MM.1S (cell line): ENCODE measurements around the gene TNIK.

Source experiments
- DNase-seq: peaks from one replicate; pipeline ENCODE4 v3.0.0-alpha.2; 2015
- H2AFZ ChIP-seq: fragments of 300-600 bp; sonication (generic); 2 replicates; pipeline ENCODE4 v1.6.0; 2016; ENCODE audit warnings: antibody characterized with exemption, low read length
- H3F3A ChIP-seq: fragments of 300-600 bp; sonication (generic); 2 replicates; pipeline ENCODE4 v1.6.1; 2016; ENCODE audit warnings: mild to moderate bottlenecking, antibody characterized with exemption, low read length, moderate library complexity, mixed read lengths; ENCODE audit not compliant: insufficient read depth
- H3K27ac ChIP-seq: fragments of 300-600 bp; sonication (generic); 2 replicates; pipeline ENCODE4 v1.5.1; 2016; ENCODE audit warnings: mild to moderate bottlenecking, low read length
- H3K27me3 ChIP-seq: fragments of 300-600 bp; sonication (generic); replicated peaks from 2 replicates; pipeline ENCODE4 v1.6.0; 2016; ENCODE audit warnings: low read length; ENCODE audit not compliant: insufficient read depth
- H3K36me3 ChIP-seq: fragments of 300-600 bp; sonication (generic); replicated peaks from 2 replicates; pipeline ENCODE4 v1.6.1; 2016; ENCODE audit warnings: mild to moderate bottlenecking, low read length, mixed read lengths; ENCODE audit not compliant: insufficient read depth
- H3K4me1 ChIP-seq: fragments of 300-600 bp; sonication (generic); 2 replicates; pipeline ENCODE4 v1.6.1; 2016; ENCODE audit warnings: low read length, mixed read lengths
- H3K4me2 ChIP-seq: fragments of 300-600 bp; sonication (generic); 2 replicates; pipeline ENCODE4 v1.6.0; 2016; ENCODE audit warnings: low read depth, low read length
- H3K4me3 ChIP-seq: fragments of 300-600 bp; sonication (generic); 2 replicates; pipeline ENCODE4 v1.5.1; 2016; ENCODE audit warnings: low read length, mixed read lengths
- H3K79me2 ChIP-seq: fragments of 300-600 bp; sonication (generic); 2 replicates; pipeline ENCODE4 v1.6.1; 2016; ENCODE audit warnings: mixed run types, low read length, mixed read lengths
- H3K9ac ChIP-seq: fragments of 300-600 bp; sonication (generic); 2 replicates; pipeline ENCODE4 v1.6.1; 2016; ENCODE audit warnings: low read length, mixed read lengths
- H3K9me2 ChIP-seq: fragments of 300-600 bp; sonication (generic); replicated peaks from 2 replicates; pipeline ENCODE4 v1.6.1; 2016; ENCODE audit warnings: mild to moderate bottlenecking, low read length, mixed read lengths; ENCODE audit not compliant: insufficient read depth
- H3K9me3 ChIP-seq: fragments of 300-600 bp; sonication (generic); replicated peaks from 2 replicates; pipeline ENCODE4 v1.6.1; 2016; ENCODE audit warnings: mild to moderate bottlenecking, low read length, mixed read lengths; ENCODE audit not compliant: insufficient read depth
- H4K20me1 ChIP-seq: fragments of 300-600 bp; sonication (generic); 2 replicates; pipeline ENCODE4 v1.6.1; 2016; ENCODE audit warnings: mild to moderate bottlenecking, low read length, moderate library complexity, mixed read lengths; ENCODE audit not compliant: insufficient read depth
- EZH2 ChIP-seq: fragments of 300-600 bp; sonication (generic); optimal IDR thresholded peaks from 2 replicates; pipeline ENCODE3; 2017; ENCODE audit warnings: low read depth, mild to moderate bottlenecking, antibody characterized with exemption, low read length, mixed read lengths
- EZH2phosphoT487 ChIP-seq: fragments of 300-600 bp; sonication (generic); IDR thresholded peaks from 2 replicates; pipeline ENCODE4 v1.6.1; 2018; ENCODE audit warnings: antibody characterized with exemption, low read length
- TF ChIP-seq, protein P1 (sequence below): fragments of 300-600 bp; sonication (generic); IDR thresholded peaks from 2 replicates; pipeline ENCODE4 v1.5.1; 2016; ENCODE audit warnings: antibody characterized with exemption, low read length, mixed read lengths

The TNIK gene

DNA sequence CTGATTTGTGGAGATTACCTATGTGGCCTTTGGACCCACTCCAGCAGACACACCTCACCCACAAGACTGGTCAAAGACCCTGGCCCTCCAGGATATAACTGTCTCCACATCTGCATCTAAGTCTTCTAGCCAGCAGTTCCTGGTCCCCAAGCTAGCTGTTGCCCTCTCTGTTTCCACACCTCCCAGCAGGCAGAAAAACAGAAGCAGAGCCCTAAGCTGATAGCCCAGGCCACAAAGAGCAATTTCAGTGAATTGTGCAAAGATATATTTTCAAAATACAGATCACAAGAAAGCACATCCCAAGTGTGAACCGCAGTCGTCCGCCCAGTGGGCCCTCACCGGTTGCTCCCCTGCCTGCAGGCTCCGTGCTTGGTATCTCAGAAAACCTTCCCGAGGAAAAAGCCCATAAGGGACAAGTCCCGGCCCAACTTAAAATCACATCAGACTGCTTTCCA is 2.6 kb downstream of the TNIK start:
- no peak overlapping the region for H3K9ac ChIP-seq
- H3K9me2 ChIP-seq, result no peaks in the 10 kb centered on the region
- H3K36me3 ChIP-seq, result no peaks in the 10 kb centered on the region
- H3K4me1 ChIP-seq, result peaks cover 5% of the 10 kb centered on the region
- H4K20me1 ChIP-seq, result no peaks in the 10 kb centered on the region
- H3F3A ChIP-seq, result no peaks in the 10 kb centered on the region
- no peak overlapping the region for H2AFZ ChIP-seq
- no peak overlapping the region for H3K4me3 ChIP-seq
- TF ChIP-seq EZH2phosphoT487 (no peak), EZH2 (no peak)
- TF ChIP-seq, protein P1, sequence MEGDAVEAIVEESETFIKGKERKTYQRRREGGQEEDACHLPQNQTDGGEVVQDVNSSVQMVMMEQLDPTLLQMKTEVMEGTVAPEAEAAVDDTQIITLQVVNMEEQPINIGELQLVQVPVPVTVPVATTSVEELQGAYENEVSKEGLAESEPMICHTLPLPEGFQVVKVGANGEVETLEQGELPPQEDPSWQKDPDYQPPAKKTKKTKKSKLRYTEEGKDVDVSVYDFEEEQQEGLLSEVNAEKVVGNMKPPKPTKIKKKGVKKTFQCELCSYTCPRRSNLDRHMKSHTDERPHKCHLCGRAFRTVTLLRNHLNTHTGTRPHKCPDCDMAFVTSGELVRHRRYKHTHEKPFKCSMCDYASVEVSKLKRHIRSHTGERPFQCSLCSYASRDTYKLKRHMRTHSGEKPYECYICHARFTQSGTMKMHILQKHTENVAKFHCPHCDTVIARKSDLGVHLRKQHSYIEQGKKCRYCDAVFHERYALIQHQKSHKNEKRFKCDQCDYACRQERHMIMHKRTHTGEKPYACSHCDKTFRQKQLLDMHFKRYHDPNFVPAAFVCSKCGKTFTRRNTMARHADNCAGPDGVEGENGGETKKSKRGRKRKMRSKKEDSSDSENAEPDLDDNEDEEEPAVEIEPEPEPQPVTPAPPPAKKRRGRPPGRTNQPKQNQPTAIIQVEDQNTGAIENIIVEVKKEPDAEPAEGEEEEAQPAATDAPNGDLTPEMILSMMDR, result no peak
- no peaks in the 10 kb centered on the region for H3K79me2 ChIP-seq
- no peak for DNase-seq
- H3K27ac ChIP-seq, result no peak overlapping the region
- no peaks in the 10 kb centered on the region for H3K27me3 ChIP-seq
- no peak overlapping the region for H3K4me2 ChIP-seq
- no peaks in the 10 kb centered on the region for H3K9me3 ChIP-seq

DNA sequence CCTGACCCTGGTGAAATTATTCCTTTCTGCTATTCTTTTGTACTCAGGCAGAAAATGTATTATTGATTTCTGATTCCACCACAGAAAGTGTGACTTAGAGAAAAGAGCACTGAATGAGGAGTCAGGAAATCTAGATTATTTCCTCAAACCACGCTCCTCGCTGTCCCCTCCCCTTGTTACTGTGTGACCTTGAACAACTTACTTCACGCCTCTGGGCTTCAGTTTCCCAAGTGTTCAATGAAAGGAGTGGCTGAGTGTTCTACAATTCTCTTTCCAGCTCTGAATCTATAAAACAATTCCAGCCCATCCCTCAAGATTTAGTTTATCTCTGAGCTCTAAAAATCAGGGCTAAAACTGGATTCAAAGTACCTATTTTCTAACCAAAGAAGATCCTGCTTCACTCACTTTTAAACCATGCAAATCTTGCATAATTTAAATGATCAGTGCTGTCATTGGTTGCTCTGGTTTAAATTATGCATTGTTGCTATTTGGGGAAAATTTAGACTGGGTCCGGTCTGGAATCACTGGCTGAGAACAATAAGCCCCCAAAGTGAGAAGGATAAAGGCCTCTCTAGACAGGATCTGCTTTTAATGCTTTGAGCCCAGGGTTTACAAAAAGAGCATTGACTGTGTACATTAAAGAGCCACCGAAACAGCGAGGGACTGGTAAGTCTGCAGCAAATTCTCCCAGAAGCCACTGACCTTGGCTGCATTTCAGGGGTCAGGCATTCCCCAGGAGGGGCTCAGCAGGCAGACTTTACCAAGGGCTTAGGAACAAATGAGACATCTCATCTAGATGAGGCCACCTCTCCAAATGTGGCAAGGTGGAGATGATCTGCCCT is 3.2 kb downstream of the TNIK start:
- no peak overlapping the region for H3K4me3 ChIP-seq
- no peak overlapping the region for H2AFZ ChIP-seq
- no peaks in the 10 kb centered on the region for H3K36me3 ChIP-seq
- no peaks in the 10 kb centered on the region for H3K9me2 ChIP-seq
- no peaks in the 10 kb centered on the region for H4K20me1 ChIP-seq
- no peak overlapping the region for H3K4me2 ChIP-seq
- H3K9me3 ChIP-seq, result no peaks in the 10 kb centered on the region
- H3K9ac ChIP-seq, result no peak overlapping the region
- TF ChIP-seq, protein P1, result no peak
- no peak for TF ChIP-seq EZH2phosphoT487
- no peak for TF ChIP-seq EZH2
- H3K79me2 ChIP-seq, result no peaks in the 10 kb centered on the region
- H3K27ac ChIP-seq, result no peak overlapping the region
- H3F3A ChIP-seq, result no peaks in the 10 kb centered on the region
- H3K4me1 ChIP-seq, result peaks cover 5% of the 10 kb centered on the region
- DNase-seq, result no peak
- no peaks in the 10 kb centered on the region for H3K27me3 ChIP-seq

DNA sequence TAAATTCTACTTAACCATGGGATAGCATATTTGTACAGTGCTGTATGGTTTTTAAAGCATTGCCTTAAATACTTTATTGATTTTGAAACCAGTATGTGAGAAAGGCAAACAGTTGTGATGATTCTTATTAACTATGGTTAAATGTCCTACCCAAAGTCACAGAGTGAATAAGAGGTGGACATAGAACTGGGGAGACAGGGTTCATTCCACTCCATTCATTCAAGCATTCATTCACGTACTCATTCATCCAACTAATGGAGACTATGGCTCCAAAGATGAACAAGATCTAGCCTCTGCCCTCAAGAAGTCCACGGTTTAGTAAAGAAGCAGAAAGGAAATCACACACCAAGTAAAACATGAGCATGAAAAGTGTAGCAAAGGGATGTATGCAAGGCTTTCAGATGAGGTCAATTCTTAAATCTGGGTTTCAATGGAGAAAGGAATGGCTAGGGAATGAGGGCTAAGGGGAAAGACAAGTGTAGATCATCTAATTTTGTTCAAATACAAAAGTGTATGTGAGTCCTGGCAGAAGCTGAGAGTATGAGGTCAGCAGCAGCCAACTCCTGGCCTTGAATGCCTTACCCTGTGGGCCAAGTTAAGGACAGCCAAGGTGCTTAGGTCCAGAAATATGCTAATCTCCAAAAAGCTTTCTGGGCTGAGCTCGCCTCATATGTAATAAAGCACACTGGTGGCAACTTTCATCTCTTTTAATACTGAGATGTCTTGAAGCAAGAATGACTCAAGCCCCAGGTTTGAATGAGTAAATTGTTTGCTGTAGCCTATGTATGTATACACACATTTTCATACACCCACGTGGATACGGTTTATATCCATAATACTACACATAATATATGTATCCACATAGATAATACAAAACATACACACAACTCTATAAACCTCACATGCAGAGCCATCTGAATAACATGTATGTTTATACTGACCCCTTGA is 4.3 kb downstream of the TNIK start:
- no peak overlapping the region for H3K4me2 ChIP-seq
- H3K9ac ChIP-seq, result no peak overlapping the region
- no peaks in the 10 kb centered on the region for H4K20me1 ChIP-seq
- no peaks in the 10 kb centered on the region for H3K79me2 ChIP-seq
- H3K27ac ChIP-seq, result no peak overlapping the region
- DNase-seq, result no peak
- no peaks in the 10 kb centered on the region for H3K4me1 ChIP-seq
- H3K9me3 ChIP-seq, result no peaks in the 10 kb centered on the region
- H3K36me3 ChIP-seq, result no peaks in the 10 kb centered on the region
- no peak overlapping the region for H3K4me3 ChIP-seq
- H3K27me3 ChIP-seq, result no peaks in the 10 kb centered on the region
- no peaks in the 10 kb centered on the region for H3F3A ChIP-seq
- TF ChIP-seq, protein P1, result no peak
- TF ChIP-seq EZH2phosphoT487 (no peak), EZH2 (no peak)
- H3K9me2 ChIP-seq, result no peaks in the 10 kb centered on the region
- H2AFZ ChIP-seq, result no peak overlapping the region
